Effector memory CD4-positive, alpha-beta T cell (primary cell): ENCODE results near the gene DNMT3L.

Source experiments
- DNase-seq, 3 donors: peaks; one replicate each; pipeline ENCODE4 v3.0.0-alpha.2; 2020
- H3K27ac ChIP-seq: 2 replicates; pipeline ENCODE4 v1.7.0; 2013; ENCODE audit warnings: mild to moderate bottlenecking, low read length, moderate library complexity; ENCODE audit not compliant: insufficient read depth, poor library complexity, severe bottlenecking
- H3K27me3 ChIP-seq: replicated peaks from 2 replicates; pipeline ENCODE4 v1.7.0; 2013; ENCODE audit warnings: mild to moderate bottlenecking, low read length; ENCODE audit not compliant: insufficient read depth, control insufficient read depth, poor library complexity, severe bottlenecking
- H3K36me3 ChIP-seq: 2 replicates; pipeline ENCODE4 v1.7.0; 2013; ENCODE audit warnings: mild to moderate bottlenecking, low read length, moderate library complexity; ENCODE audit not compliant: control insufficient read depth, insufficient read depth
- H3K4me1 ChIP-seq: 2 replicates; pipeline ENCODE4 v1.7.0; 2013; ENCODE audit warnings: low read length, mild to moderate bottlenecking; ENCODE audit not compliant: control insufficient read depth, insufficient read depth, poor library complexity, severe bottlenecking
- H3K4me3 ChIP-seq: 2 replicates; pipeline ENCODE4 v1.7.0; 2013; ENCODE audit warnings: low read length, low read depth, mild to moderate bottlenecking; ENCODE audit not compliant: insufficient read depth, poor library complexity, severe bottlenecking
- H3K9me3 ChIP-seq: 2 replicates; pipeline ENCODE4 v1.7.0; 2013; ENCODE audit warnings: mild to moderate bottlenecking, low read length, moderate library complexity; ENCODE audit not compliant: control insufficient read depth

Gene DNMT3L

GRCh38 chr21:44295163-44295573 lies 33.5 kb upstream of the DNMT3L start:
- peaks cover 36% of the 10 kb centered on the region for H3K4me1 ChIP-seq
- H3K27ac ChIP-seq = peak overlapping the region; percentile 13
- H3K9me3 ChIP-seq = no peaks in the 10 kb centered on the region
- no peak for DNase-seq
- no peaks in the 10 kb centered on the region for H3K36me3 ChIP-seq
- no peak overlapping the region for H3K4me3 ChIP-seq
- no peaks in the 10 kb centered on the region for H3K27me3 ChIP-seq

- no peaks in the 10 kb centered on the region for H3K36me3 ChIP-seq
- H3K27ac ChIP-seq = peak overlapping the region; percentile 13
- H3K4me1 ChIP-seq = peaks cover 36% of the 10 kb centered on the region
- H3K4me3 ChIP-seq = no peak overlapping the region
- H3K9me3 ChIP-seq = no peaks in the 10 kb centered on the region
- no peak for DNase-seq
- no peaks in the 10 kb centered on the region for H3K27me3 ChIP-seq
Measured at GRCh38 chr21:44294391-44295162, 32.9 kb upstream of the DNMT3L start.

GRCh38 chr21:44293551-44294231 lies 32.0 kb upstream of the DNMT3L start:
- Histone ChIP-seq H3K4me3 (peak overlapping the region; percentile 8), H3K4me1 (peaks cover 36% of the 10 kb centered on the region), H3K9me3 (no peaks in the 10 kb centered on the region), H3K27ac (peak overlapping the region; percentile 22), H3K36me3 (no peaks in the 10 kb centered on the region), H3K27me3 (no peaks in the 10 kb centered on the region)
- peak in 2 of 3 donors; percentile 19 to 36 for DNase-seq

GRCh38 chr21:44292812-44293195 lies 31.1 kb upstream of the DNMT3L start:
- no peaks in the 10 kb centered on the region for H3K36me3 ChIP-seq
- H3K4me3 ChIP-seq = peak overlapping the region; percentile 13
- no peak for DNase-seq
- no peak overlapping the region for H3K27ac ChIP-seq
- no peaks in the 10 kb centered on the region for H3K9me3 ChIP-seq
- H3K27me3 ChIP-seq = no peaks in the 10 kb centered on the region
- H3K4me1 ChIP-seq = peaks cover 31% of the 10 kb centered on the region

- no peaks in the 10 kb centered on the region for H3K36me3 ChIP-seq
- H3K27me3 ChIP-seq = no peaks in the 10 kb centered on the region
- no peak for DNase-seq
- H3K9me3 ChIP-seq = no peaks in the 10 kb centered on the region
- H3K27ac ChIP-seq = no peak overlapping the region
- H3K4me3 ChIP-seq = peak overlapping the region; percentile 13
- H3K4me1 ChIP-seq = peaks cover 24% of the 10 kb centered on the region
Measured at GRCh38 chr21:44291936-44292811, 30.5 kb upstream of the DNMT3L start.

- peaks cover 24% of the 10 kb centered on the region for H3K4me1 ChIP-seq
- no peak overlapping the region for H3K4me3 ChIP-seq
- no peaks in the 10 kb centered on the region for H3K9me3 ChIP-seq
- H3K36me3 ChIP-seq = no peaks in the 10 kb centered on the region
- H3K27me3 ChIP-seq = no peaks in the 10 kb centered on the region
- no peak for DNase-seq
- H3K27ac ChIP-seq = no peak overlapping the region
Measured at GRCh38 chr21:44291078-44291935, 29.6 kb upstream of the DNMT3L start.

- Histone ChIP-seq H3K36me3 (no peaks in the 10 kb centered on the region), H3K27me3 (no peaks in the 10 kb centered on the region), H3K9me3 (no peaks in the 10 kb centered on the region), H3K27ac (no peak overlapping the region), H3K4me1 (peaks cover 24% of the 10 kb centered on the region), H3K4me3 (no peak overlapping the region)
- no peak for DNase-seq
Measured at GRCh38 chr21:44290327-44291077, 28.8 kb upstream of the DNMT3L start.

- Histone ChIP-seq H3K27ac (no peak overlapping the region), H3K4me1 (peaks cover 15% of the 10 kb centered on the region), H3K36me3 (no peaks in the 10 kb centered on the region), H3K9me3 (no peaks in the 10 kb centered on the region), H3K4me3 (no peak overlapping the region), H3K27me3 (no peaks in the 10 kb centered on the region)
- DNase-seq = no peak
Measured at GRCh38 chr21:44289381-44290010, 27.8 kb upstream of the DNMT3L start.
